ENCODE data around the gene BRD3OS. TPM values are rescaled to one million over a fixed set of nuclear protein-coding genes. Genes with fewer than 3 reads are reported as not detected.

The BRD3OS gene
- total and polyA plus RNA-seq, 2 of the 13 experiments (the other 11 are each of a cell fraction or from before 2014, with no cell fraction given): 4.9 to 5.7 TPM

DNA sequence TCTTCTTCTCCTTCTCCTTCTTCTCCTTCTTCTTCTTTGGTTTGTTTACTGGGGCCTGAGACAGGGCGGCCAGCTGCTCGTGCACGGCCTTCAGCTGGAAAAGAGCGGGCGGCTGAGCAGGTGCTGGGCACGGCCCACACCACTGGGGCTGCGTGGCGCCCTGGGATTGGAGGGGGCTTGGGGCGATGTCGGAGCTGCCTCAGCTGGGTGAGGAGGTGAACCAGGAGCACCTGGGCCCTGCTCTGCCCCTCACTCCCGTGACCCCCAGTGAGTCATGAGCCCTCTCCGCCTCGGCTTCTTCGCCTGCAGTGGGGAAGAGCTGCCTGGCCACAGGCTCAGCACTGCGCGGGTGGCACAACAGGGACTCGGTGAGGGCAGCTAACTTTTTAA is 14.9 kb downstream of the BRD3OS start:
- no peaks in the 10 kb centered on the region for H3K9me3 ChIP-seq (ENCODE audit: low read length)
- H3K4me3 ChIP-seq (replicated peaks in 1 of 3; ENCODE audit: insufficient read depth in 1 of 3, low read depth in 2 of 3, low read length in 3 of 3): no peak overlapping the region
- FAIRE-seq: no peak
- intact Hi-C loops (cut with micrococcal nuclease; ENCODE audit: unreplicated experiment): no loop called here
- H3K36me3 ChIP-seq (replicated peaks in 1 of 2; ENCODE audit: control insufficient read depth in 1 of 2, insufficient read depth in 2 of 2, low read length in 2 of 2): peaks cover 34 to 54% of the 10 kb centered on the region in 2 experiments
- in situ Hi-C loops (cut with HindIII; ENCODE audit: extremely low pct_ligation_motif_present, low pct_unique_long_range_greater_than_20kb): no loop called here
- no peak for DNase-seq (ENCODE audit: low spot score)
- no peaks in the 10 kb centered on the region for H3K27me3 ChIP-seq (ENCODE audit: control insufficient read depth in 1 of 2, insufficient read depth in 2 of 2, low read length in 2 of 2)
- BruUV-seq (replicated peaks): no TSS peak
- H3K79me2 ChIP-seq (ENCODE audit: insufficient read depth, low read length): no peaks in the 10 kb centered on the region
- WGBS (ENCODE audit: low lambda C conversion rate): 98% methylated on average over 17 of the region's 17 CpGs
- ChIA-PET CTCF (ENCODE audit: low intra/inter-chr PET ratio, low total read pairs) (no interaction called here), POLR2A (no interaction called here)
- peaks cover 14% of the 10 kb centered on the region for H3K4me1 ChIP-seq (ENCODE audit: insufficient read depth, low read length)
- no peak overlapping the region for H2AFZ ChIP-seq (ENCODE audit: low read length)
- no peak overlapping the region for H3K9ac ChIP-seq (ENCODE audit: insufficient read depth, low read depth, low read length)
- no peak overlapping the region for H3K4me2 ChIP-seq (ENCODE audit: low read depth, low read length)
- no peak for TF ChIP-seq ARNTL (CRISPR knock-in tag; IDR thresholded peaks at IDR 0.05)
- no peak for TF ChIP-seq ZNF746 (CRISPR knock-in tag; IDR thresholded peaks at IDR 0.05)
- no peak for TF ChIP-seq ZNF326 (CRISPR knock-in tag; IDR thresholded peaks at IDR 0.05; ENCODE audit: borderline replicate concordance)
- TF ChIP-seq HDAC1 (CRISPR knock-in tag; IDR thresholded peaks at IDR 0.05): no peak
- ATAC-seq: no peak
- no peaks in the 10 kb centered on the region for H4K20me1 ChIP-seq (ENCODE audit: insufficient read depth, low read length)
- no peak overlapping the region for H3K27ac ChIP-seq (ENCODE audit: extremely low read length, insufficient read depth, low read length)

DNA sequence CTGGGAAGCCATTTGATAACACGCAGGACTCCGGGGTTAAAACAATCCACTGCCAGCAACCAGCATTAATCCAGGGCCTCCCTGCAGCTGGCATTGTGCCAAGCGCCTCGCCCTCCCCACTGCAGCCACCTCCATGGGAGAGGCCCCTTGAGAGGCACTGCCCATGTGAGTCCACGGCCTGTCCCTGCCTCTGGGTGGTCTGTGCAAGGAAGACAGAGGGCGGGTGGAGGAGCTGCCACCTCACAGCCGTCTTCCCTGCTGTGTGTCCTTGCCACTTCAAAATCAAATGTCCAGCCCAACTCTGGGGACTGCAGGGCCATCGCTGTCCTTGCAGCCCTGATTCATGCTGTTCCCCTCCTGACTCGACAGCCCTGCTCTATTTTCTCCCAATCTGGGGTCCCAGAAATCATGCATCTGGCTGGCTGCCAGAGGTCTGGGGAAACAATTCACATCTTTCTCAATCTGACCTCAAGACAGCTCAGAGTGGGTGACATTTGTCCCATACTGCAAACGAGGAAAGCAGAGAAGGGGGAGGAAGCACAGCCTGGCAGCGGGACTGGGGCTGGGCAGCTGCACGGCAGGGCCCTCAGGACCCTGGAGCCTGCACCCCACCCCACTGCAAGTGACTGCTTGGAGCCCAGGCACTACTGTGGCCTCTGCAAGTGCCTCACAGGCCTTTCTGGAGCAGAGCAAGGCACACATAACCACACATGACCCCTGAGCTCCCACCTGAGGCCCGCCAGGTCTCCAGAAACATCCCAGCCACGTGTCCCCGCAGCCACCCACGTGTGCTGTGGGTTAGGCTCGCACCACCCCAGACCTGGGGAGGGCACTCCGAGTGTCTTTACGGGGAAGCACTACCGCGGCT is 15.7 kb downstream of the BRD3OS start:
- no peak for DNase-seq (ENCODE audit: low spot score)
- H3K27ac ChIP-seq (ENCODE audit: extremely low read length, insufficient read depth, low read length): no peak overlapping the region
- BruUV-seq (replicated peaks): no TSS peak
- ChIA-PET POLR2A (no interaction called here), CTCF (ENCODE audit: low intra/inter-chr PET ratio, low total read pairs) (no interaction called here)
- ATAC-seq: no peak
- H3K27me3 ChIP-seq (ENCODE audit: control insufficient read depth in 1 of 2, insufficient read depth in 2 of 2, low read length in 2 of 2): no peaks in the 10 kb centered on the region
- TF ChIP-seq LCORL (IDR thresholded peaks at IDR 0.05): peak; percentile 88
- TF ChIP-seq LCORL (CRISPR knock-in tag; IDR thresholded peaks at IDR 0.05): no peak
- TF ChIP-seq HCFC1 (IDR thresholded peaks at IDR 0.05; ENCODE audit: low read depth, low read length): no peak
- WGBS (ENCODE audit: low lambda C conversion rate): 91% methylated on average over 8 of the region's 21 CpGs
- intact Hi-C loops (cut with micrococcal nuclease; ENCODE audit: unreplicated experiment): no loop called here
- no peak for FAIRE-seq
- no peak overlapping the region for H2AFZ ChIP-seq (ENCODE audit: low read length)
- H3K4me3 ChIP-seq (replicated peaks in 1 of 3; ENCODE audit: insufficient read depth in 1 of 3, low read depth in 2 of 3, low read length in 3 of 3): no peak overlapping the region
- H3K79me2 ChIP-seq (ENCODE audit: insufficient read depth, low read length): no peaks in the 10 kb centered on the region
- in situ Hi-C loops (cut with HindIII; ENCODE audit: extremely low pct_ligation_motif_present, low pct_unique_long_range_greater_than_20kb): no loop called here
- no peaks in the 10 kb centered on the region for H4K20me1 ChIP-seq (ENCODE audit: insufficient read depth, low read length)
- H3K4me2 ChIP-seq (ENCODE audit: low read depth, low read length): no peak overlapping the region
- H3K9me3 ChIP-seq (ENCODE audit: low read length): no peaks in the 10 kb centered on the region
- H3K4me1 ChIP-seq (ENCODE audit: insufficient read depth, low read length): peaks cover 14% of the 10 kb centered on the region
- peaks cover 31 to 54% of the 10 kb centered on the region in 2 experiments; a peak in 4 of 5 replicates for H3K36me3 ChIP-seq (replicated peaks in 1 of 2; ENCODE audit: control insufficient read depth in 1 of 2, insufficient read depth in 2 of 2, low read length in 2 of 2)
- no peak overlapping the region for H3K9ac ChIP-seq (ENCODE audit: insufficient read depth, low read depth, low read length)
